ENCODE measurements around the gene PLEKHA5.

The PLEKHA5 gene

GRCh38 chr12:19144985-19145384 lies 15.5 kb downstream of the PLEKHA5 start:
- POLR2A ChIA-PET = no interaction called here
- no peak for DNase-seq (ENCODE audit: low read depth, low spot score)
- CTCF ChIA-PET = no interaction called here
- no peak overlapping the region for H3K4me3 ChIP-seq (ENCODE audit: low read depth, low read length)
- TF ChIP-seq, protein P1, sequence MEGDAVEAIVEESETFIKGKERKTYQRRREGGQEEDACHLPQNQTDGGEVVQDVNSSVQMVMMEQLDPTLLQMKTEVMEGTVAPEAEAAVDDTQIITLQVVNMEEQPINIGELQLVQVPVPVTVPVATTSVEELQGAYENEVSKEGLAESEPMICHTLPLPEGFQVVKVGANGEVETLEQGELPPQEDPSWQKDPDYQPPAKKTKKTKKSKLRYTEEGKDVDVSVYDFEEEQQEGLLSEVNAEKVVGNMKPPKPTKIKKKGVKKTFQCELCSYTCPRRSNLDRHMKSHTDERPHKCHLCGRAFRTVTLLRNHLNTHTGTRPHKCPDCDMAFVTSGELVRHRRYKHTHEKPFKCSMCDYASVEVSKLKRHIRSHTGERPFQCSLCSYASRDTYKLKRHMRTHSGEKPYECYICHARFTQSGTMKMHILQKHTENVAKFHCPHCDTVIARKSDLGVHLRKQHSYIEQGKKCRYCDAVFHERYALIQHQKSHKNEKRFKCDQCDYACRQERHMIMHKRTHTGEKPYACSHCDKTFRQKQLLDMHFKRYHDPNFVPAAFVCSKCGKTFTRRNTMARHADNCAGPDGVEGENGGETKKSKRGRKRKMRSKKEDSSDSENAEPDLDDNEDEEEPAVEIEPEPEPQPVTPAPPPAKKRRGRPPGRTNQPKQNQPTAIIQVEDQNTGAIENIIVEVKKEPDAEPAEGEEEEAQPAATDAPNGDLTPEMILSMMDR (IDR thresholded peaks at IDR 0.05; ENCODE audit: insufficient read depth, low read length, missing control alignments) = no peak

GRCh38 chr12:19148860-19149259 lies 19.3 kb downstream of the PLEKHA5 start:
- DNase-seq (ENCODE audit: low read depth, low spot score) = no peak

GRCh38 chr12:19150273-19150900 lies 20.9 kb downstream of the PLEKHA5 start:
- ChIA-PET CTCF (no interaction called here), POLR2A (interaction anchor here (0.6 kb wide), 1 partner anchor 26 kb away, joined by 3 read pairs; no protein-coding TSS in a partner anchor)
- TF ChIP-seq, protein P1 (IDR thresholded peaks at IDR 0.05; ENCODE audit: insufficient read depth, low read length, missing control alignments) = no peak
- no peak overlapping the region for H3K4me3 ChIP-seq (ENCODE audit: low read depth, low read length)
- DNase-seq (ENCODE audit: low read depth, low spot score) = no peak

More at GRCh38 chr12:19148860-19149259, 19.3 kb downstream of the PLEKHA5 start:
- H3K4me3 ChIP-seq (ENCODE audit: low read depth, low read length) = no peak overlapping the region
- TF ChIP-seq, protein P1 (IDR thresholded peaks at IDR 0.05; ENCODE audit: insufficient read depth, low read length, missing control alignments) = no peak
- CTCF ChIA-PET = no interaction called here
- POLR2A ChIA-PET = no interaction called here

- ChIA-PET CTCF (no interaction called here), POLR2A (no interaction called here)
- TF ChIP-seq, protein P1 (IDR thresholded peaks at IDR 0.05; ENCODE audit: insufficient read depth, low read length, missing control alignments) = no peak
- DNase-seq (ENCODE audit: low read depth, low spot score) = no peak
- H3K4me3 ChIP-seq (ENCODE audit: low read depth, low read length) = no peak overlapping the region
Observed at GRCh38 chr12:19151298-19151697, 21.8 kb downstream of the PLEKHA5 start.

DNA sequence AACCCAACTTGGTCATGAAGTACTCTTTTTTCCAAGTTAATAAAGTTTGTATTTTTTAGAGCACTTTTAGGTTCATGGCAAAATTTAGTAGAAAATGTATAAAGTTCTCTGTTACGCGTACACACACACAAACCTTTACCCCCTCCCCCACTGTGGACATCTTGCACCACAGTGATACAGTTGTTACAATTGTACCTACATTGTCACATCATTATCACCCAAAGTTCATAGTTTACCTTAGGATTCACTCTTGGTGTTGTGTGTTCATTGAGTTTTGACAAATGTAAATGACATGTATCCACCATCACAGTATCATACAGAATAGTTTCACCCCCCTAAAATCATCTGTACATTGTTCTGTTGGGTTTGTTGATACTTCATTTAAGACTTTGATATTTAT lies 23.9 kb downstream of the PLEKHA5 start:
- ChIA-PET POLR2A (no interaction called here), CTCF (no interaction called here)
- no peak for DNase-seq (ENCODE audit: low read depth, low spot score)
- TF ChIP-seq, protein P1 (IDR thresholded peaks at IDR 0.05; ENCODE audit: insufficient read depth, low read length, missing control alignments) = no peak
- H3K4me3 ChIP-seq (ENCODE audit: low read depth, low read length) = no peak overlapping the region

GRCh38 chr12:19154686-19155085 lies 25.2 kb downstream of the PLEKHA5 start:
- H3K4me3 ChIP-seq (ENCODE audit: low read depth, low read length) = no peak overlapping the region
- DNase-seq (ENCODE audit: low read depth, low spot score) = no peak
- ChIA-PET CTCF (no interaction called here), POLR2A (no interaction called here)
- TF ChIP-seq, protein P1 (IDR thresholded peaks at IDR 0.05; ENCODE audit: insufficient read depth, low read length, missing control alignments) = no peak
